ENCODE measurements around the gene ADSS2.
"Not testable (repeated sequence)": the region's sequence is repeated elsewhere in the genome, so short reads cannot be mapped to it uniquely, and the experiment has no call there.

ADSS2 gene

GRCh38 chr1:244367399-244368114 is 84.2 kb downstream of the ADSS2 start:
- H3K4me3 ChIP-seq (ENCODE audit: low read length, poor library complexity, severe bottlenecking), result no peak overlapping the region
- no peak overlapping the region for H2AFZ ChIP-seq (ENCODE audit: low read length)
- no peaks in the 10 kb centered on the region for H3K79me2 ChIP-seq (ENCODE audit: insufficient read depth, low read length)
- H3K9me2 ChIP-seq (replicated peaks; ENCODE audit: low read depth, low read length), result no peaks in the 10 kb centered on the region
- no peak overlapping the region for H3K9ac ChIP-seq (ENCODE audit: low read depth, low read length, poor library complexity, severe bottlenecking)
- H3K4me1 ChIP-seq (ENCODE audit: insufficient read depth, low read length, poor library complexity, severe bottlenecking), result no peaks in the 10 kb centered on the region
- no peaks in the 10 kb centered on the region for H3K36me3 ChIP-seq (ENCODE audit: insufficient read depth, low read length)
- no peak for TF ChIP-seq CTCF (conservative IDR thresholded peaks at IDR 0.05; ENCODE audit: low read length)
- no peak for TF ChIP-seq EZH2phosphoT487 (IDR thresholded peaks at IDR 0.05; ENCODE audit: borderline replicate concordance)
- no peak overlapping the region for H3K4me2 ChIP-seq (ENCODE audit: low read depth, low read length, poor library complexity, severe bottlenecking)
- H3K9me3 ChIP-seq (ENCODE audit: insufficient read depth, low read depth, low read length), result no peaks in the 10 kb centered on the region
- H3F3A ChIP-seq (ENCODE audit: low read depth), result no peaks in the 10 kb centered on the region
- H4K20me1 ChIP-seq (ENCODE audit: insufficient read depth, low read length, poor library complexity, severe bottlenecking), result no peaks in the 10 kb centered on the region
- no peaks in the 10 kb centered on the region for H3K27me3 ChIP-seq (ENCODE audit: insufficient read depth, low read length, poor library complexity, severe bottlenecking)

GRCh38 chr1:244365809-244366208 is 85.9 kb downstream of the ADSS2 start:
- Histone ChIP-seq H3K4me3 (ENCODE audit: low read length, poor library complexity, severe bottlenecking) (no peak overlapping the region), H4K20me1 (ENCODE audit: insufficient read depth, low read length, poor library complexity, severe bottlenecking) (no peaks in the 10 kb centered on the region), H3K9me2 (replicated peaks; ENCODE audit: low read depth, low read length) (no peaks in the 10 kb centered on the region), H3K36me3 (ENCODE audit: insufficient read depth, low read length) (no peaks in the 10 kb centered on the region), H3K79me2 (ENCODE audit: insufficient read depth, low read length) (no peaks in the 10 kb centered on the region), H3K9me3 (ENCODE audit: insufficient read depth, low read depth, low read length) (no peaks in the 10 kb centered on the region), H3K9ac (ENCODE audit: low read depth, low read length, poor library complexity, severe bottlenecking) (no peak overlapping the region), H3K27me3 (ENCODE audit: insufficient read depth, low read length, poor library complexity, severe bottlenecking) (no peaks in the 10 kb centered on the region), H2AFZ (ENCODE audit: low read length) (no peak overlapping the region), H3K4me2 (ENCODE audit: low read depth, low read length, poor library complexity, severe bottlenecking) (no peak overlapping the region), H3F3A (ENCODE audit: low read depth) (no peaks in the 10 kb centered on the region), H3K4me1 (ENCODE audit: insufficient read depth, low read length, poor library complexity, severe bottlenecking) (no peaks in the 10 kb centered on the region)
- no peak for TF ChIP-seq CTCF (conservative IDR thresholded peaks at IDR 0.05; ENCODE audit: low read length)
- no peak for TF ChIP-seq EZH2phosphoT487 (IDR thresholded peaks at IDR 0.05; ENCODE audit: borderline replicate concordance)

DNA sequence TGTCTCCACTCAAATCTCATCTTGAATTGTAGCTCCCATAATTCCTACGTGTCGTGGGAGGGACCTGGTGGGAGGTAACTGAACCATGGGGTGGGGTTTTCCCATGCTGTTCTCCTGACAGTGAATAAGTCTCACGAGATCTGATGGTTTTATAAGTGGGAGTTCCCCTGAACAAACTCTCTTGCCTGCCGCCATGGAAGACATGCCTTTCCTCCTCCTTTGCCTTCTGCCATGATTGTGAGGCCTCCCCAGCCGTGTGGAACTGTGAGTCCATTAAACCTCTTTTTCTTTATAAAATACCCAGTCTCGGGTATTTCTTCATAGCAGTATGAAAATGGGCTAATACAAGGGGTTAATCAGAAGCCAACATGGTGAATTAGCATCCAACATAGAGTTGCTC is 86.4 kb downstream of the ADSS2 start:
- not testable (repeated sequence) for H3F3A ChIP-seq (ENCODE audit: low read depth); H3K4me2 ChIP-seq (ENCODE audit: low read depth, low read length, poor library complexity, severe bottlenecking); H3K79me2 ChIP-seq (ENCODE audit: insufficient read depth, low read length); H4K20me1 ChIP-seq (ENCODE audit: insufficient read depth, low read length, poor library complexity, severe bottlenecking); H3K9ac ChIP-seq (ENCODE audit: low read depth, low read length, poor library complexity, severe bottlenecking); H2AFZ ChIP-seq (ENCODE audit: low read length); H3K36me3 ChIP-seq (ENCODE audit: insufficient read depth, low read length); H3K27me3 ChIP-seq (ENCODE audit: insufficient read depth, low read length, poor library complexity, severe bottlenecking); H3K4me3 ChIP-seq (ENCODE audit: low read length, poor library complexity, severe bottlenecking); H3K4me1 ChIP-seq (ENCODE audit: insufficient read depth, low read length, poor library complexity, severe bottlenecking); H3K9me3 ChIP-seq (ENCODE audit: insufficient read depth, low read depth, low read length); H3K9me2 ChIP-seq (replicated peaks; ENCODE audit: low read depth, low read length)

- Histone ChIP-seq H3K9me2 (replicated peaks; ENCODE audit: low read depth, low read length) (no peaks in the 10 kb centered on the region), H3K4me3 (ENCODE audit: low read length, poor library complexity, severe bottlenecking) (no peak overlapping the region), H4K20me1 (ENCODE audit: insufficient read depth, low read length, poor library complexity, severe bottlenecking) (no peaks in the 10 kb centered on the region), H3K27me3 (ENCODE audit: insufficient read depth, low read length, poor library complexity, severe bottlenecking) (no peaks in the 10 kb centered on the region), H3K9me3 (ENCODE audit: insufficient read depth, low read depth, low read length) (no peaks in the 10 kb centered on the region), H3K4me1 (ENCODE audit: insufficient read depth, low read length, poor library complexity, severe bottlenecking) (no peaks in the 10 kb centered on the region), H3K79me2 (ENCODE audit: insufficient read depth, low read length) (no peaks in the 10 kb centered on the region), H3K9ac (ENCODE audit: low read depth, low read length, poor library complexity, severe bottlenecking) (no peak overlapping the region), H2AFZ (ENCODE audit: low read length) (no peak overlapping the region), H3K36me3 (ENCODE audit: insufficient read depth, low read length) (no peaks in the 10 kb centered on the region), H3F3A (ENCODE audit: low read depth) (no peaks in the 10 kb centered on the region), H3K4me2 (ENCODE audit: low read depth, low read length, poor library complexity, severe bottlenecking) (no peak overlapping the region)
- no peak for TF ChIP-seq CTCF (conservative IDR thresholded peaks at IDR 0.05; ENCODE audit: low read length)
- no peak for TF ChIP-seq EZH2phosphoT487 (IDR thresholded peaks at IDR 0.05; ENCODE audit: borderline replicate concordance)
Observed at GRCh38 chr1:244362476-244362875, 89.2 kb downstream of the ADSS2 start.

Data from Loucy (cell line).